Astrocyte (in vitro differentiated cells and primary cell): ENCODE measurements around the gene PRSS8.

ENCODE experiments used
- EZH2 ChIP-seq: IDR thresholded peaks from 2 replicates; pipeline ENCODE4 v1.6.1; 2012; ENCODE audit warnings: mild to moderate bottlenecking, low read length, inconsistent platforms; ENCODE audit not compliant: insufficient read depth
- TF ChIP-seq, protein P1 (sequence below): IDR thresholded peaks from 2 replicates; pipeline ENCODE4 v1.5.1; 2011; ENCODE audit warnings: low read depth, mild to moderate bottlenecking, inconsistent platforms, low read length, moderate library complexity; ENCODE audit not compliant: insufficient read depth

DNA sequence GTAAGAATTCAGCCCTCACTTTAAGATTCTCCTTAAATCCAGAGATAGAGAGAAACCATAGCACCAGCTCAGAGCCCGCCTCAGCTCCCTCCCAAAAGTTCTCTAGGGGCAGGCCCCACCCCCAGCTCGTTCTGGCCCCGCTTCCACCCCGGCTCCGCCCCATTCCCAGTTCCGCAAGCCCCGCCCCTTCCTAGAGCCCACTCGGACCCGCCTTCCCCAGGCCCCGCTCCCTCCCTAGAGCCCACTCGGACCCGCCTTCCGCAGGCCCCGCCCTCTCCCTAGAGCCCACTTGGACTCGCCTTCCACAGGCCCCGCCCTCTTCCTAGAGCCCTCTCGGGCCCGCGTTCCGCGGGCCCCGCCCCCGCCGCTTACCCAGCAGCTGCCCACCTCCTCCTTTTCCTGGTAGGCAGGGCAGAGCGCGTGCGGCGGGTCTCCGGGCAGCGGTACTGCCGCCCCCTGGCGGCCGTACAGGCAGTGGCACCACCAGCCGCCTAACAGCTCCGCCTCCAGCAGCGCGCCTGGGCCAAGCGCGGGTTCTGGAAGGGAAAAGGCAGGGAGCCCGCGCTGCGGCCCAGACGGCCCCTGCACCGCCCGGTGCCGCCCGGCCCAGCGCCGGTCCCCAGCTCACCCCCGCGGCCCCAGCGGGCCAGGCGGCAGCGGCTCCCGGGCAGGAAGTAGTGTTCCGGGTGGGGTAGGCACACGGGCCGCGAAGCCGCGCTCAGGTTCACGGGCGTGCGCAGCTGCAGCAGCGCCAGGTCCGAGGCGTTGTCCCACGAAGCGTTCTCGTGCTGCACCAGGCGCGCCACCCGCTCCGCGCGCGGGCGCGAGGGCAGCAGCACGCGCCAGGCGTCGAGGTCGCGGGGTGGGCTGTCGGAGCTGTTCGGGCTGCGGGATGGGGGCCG lies 6.8 kb upstream of the PRSS8 start:
- TF ChIP-seq, protein P1, sequence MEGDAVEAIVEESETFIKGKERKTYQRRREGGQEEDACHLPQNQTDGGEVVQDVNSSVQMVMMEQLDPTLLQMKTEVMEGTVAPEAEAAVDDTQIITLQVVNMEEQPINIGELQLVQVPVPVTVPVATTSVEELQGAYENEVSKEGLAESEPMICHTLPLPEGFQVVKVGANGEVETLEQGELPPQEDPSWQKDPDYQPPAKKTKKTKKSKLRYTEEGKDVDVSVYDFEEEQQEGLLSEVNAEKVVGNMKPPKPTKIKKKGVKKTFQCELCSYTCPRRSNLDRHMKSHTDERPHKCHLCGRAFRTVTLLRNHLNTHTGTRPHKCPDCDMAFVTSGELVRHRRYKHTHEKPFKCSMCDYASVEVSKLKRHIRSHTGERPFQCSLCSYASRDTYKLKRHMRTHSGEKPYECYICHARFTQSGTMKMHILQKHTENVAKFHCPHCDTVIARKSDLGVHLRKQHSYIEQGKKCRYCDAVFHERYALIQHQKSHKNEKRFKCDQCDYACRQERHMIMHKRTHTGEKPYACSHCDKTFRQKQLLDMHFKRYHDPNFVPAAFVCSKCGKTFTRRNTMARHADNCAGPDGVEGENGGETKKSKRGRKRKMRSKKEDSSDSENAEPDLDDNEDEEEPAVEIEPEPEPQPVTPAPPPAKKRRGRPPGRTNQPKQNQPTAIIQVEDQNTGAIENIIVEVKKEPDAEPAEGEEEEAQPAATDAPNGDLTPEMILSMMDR, result peak; percentile 59
- no peak for TF ChIP-seq EZH2
